B cell (primary cell): ENCODE results near the gene CRNKL1. TPM values are rescaled to one million over a fixed set of nuclear protein-coding genes. Genes with fewer than 3 reads are reported as not detected.

ENCODE experiments used
- ATAC-seq: fragments of 200-7000 bp; cut with Tn5 transposase; one replicate; pipeline ENCODE4 v1.10.0; 2021; ENCODE audit warnings: low read depth, mild to moderate bottlenecking, moderate number of reproducible peaks, moderate library complexity
- CTCF ChIA-PET: fragments of 350-600 bp; sonication (Branson Sonifier 250); formaldehyde crosslinking; loops from one replicate; lab custom pipeline; 2021; ENCODE audit warnings: antibody characterized with exemption, inconsistent platforms; lab: Charles Lee
- POLR2A ChIA-PET: fragments of 350-600 bp; sonication (Branson Sonifier 250); formaldehyde crosslinking; loops from one replicate; lab custom pipeline; 2021; ENCODE audit warnings: antibody characterized with exemption; lab: Charles Lee
- DNase-seq: peaks from one replicate; pipeline ENCODE4 v3.0.0; 2013
- H2AFZ ChIP-seq: 2 replicates; pipeline ENCODE4 v1.6.1; 2012; ENCODE audit warnings: mild to moderate bottlenecking, low read depth, low read length; ENCODE audit not compliant: insufficient read depth, poor library complexity, severe bottlenecking
- H3K27ac ChIP-seq, 2 donors: 1 replicate in 1 of 2; 2 replicates in 1 of 2; pipeline ENCODE4 v1.5.1; 2012 to 2013; ENCODE audit warnings: low read length in 2 of 2, mild to moderate bottlenecking in 2 of 2, moderate library complexity in 1 of 2
- H3K27me3 ChIP-seq, 4 experiments: fragments of 200-600 bp in 1 of 4; sonication (generic) in 1 of 4; replicated peaks in 1 of 4; 1 replicate in 2 of 4; 2 replicates in 2 of 4; pipeline versions ENCODE4 v1.6.1 to v1.7.0; 2013 to 2016; ENCODE audit warnings: low read length in 3 of 4, mild to moderate bottlenecking in 2 of 4, mixed read lengths in 1 of 4, moderate library complexity in 1 of 4; ENCODE audit not compliant: insufficient read depth in 4 of 4, control insufficient read depth in 3 of 4; ENCODE audit errors: control extremely low read depth in 1 of 4
- H3K36me3 ChIP-seq, 2 experiments: replicated peaks in 1 of 2; 1 replicate in 1 of 2; 2 replicates in 1 of 2; pipeline versions ENCODE4 v1.6.1 to v1.7.1; 2013; ENCODE audit warnings: low read length in 1 of 2; ENCODE audit not compliant: insufficient read depth in 2 of 2, control insufficient read depth in 1 of 2; ENCODE audit errors: control extremely low read depth in 1 of 2, extremely low read depth in 1 of 2
- H3K4me1 ChIP-seq, 2 donors: fragments of 200-600 bp in 1 of 2; sonication (generic) in 1 of 2; 1 replicate in 1 of 2; 2 replicates in 1 of 2; pipeline versions ENCODE4 v1.5.1 to v1.6.1; 2013 to 2017; ENCODE audit warnings: low read length in 2 of 2; ENCODE audit not compliant: control insufficient read depth in 2 of 2, insufficient read depth in 2 of 2
- H3K4me2 ChIP-seq: replicated peaks from 2 replicates; pipeline ENCODE3; 2012; ENCODE audit warnings: mild to moderate bottlenecking, low read depth, low read length; ENCODE audit not compliant: poor library complexity, severe bottlenecking
- H3K4me3 ChIP-seq, 5 experiments: fragments of 200-600 bp in 1 of 5; sonication (generic) in 1 of 5; 1 replicate in 3 of 5; 2 replicates in 2 of 5; pipeline versions ENCODE4 v1.5.1 to v1.7.0; 2011 to 2016; ENCODE audit warnings: low read length in 4 of 5, mild to moderate bottlenecking in 4 of 5, low read depth in 2 of 5, control low read depth in 1 of 5, moderate library complexity in 1 of 5; ENCODE audit not compliant: insufficient read depth in 1 of 5; ENCODE audit errors: control extremely low read depth in 1 of 5, extremely low read depth in 1 of 5
- H3K79me2 ChIP-seq: fragments of 200-600 bp; sonication (generic); one replicate; pipeline ENCODE4 v1.6.0; 2016; ENCODE audit warnings: low read length; ENCODE audit not compliant: control insufficient read depth, insufficient read depth
- H3K9ac ChIP-seq: fragments of 200-600 bp; sonication (generic); 2 replicates; pipeline ENCODE4 v1.6.1; 2017; ENCODE audit warnings: mild to moderate bottlenecking, low read length, moderate library complexity
- H3K9me3 ChIP-seq, 3 donors: one replicate each; pipeline versions ENCODE4 v1.6.1 to v1.7.1; 2013; ENCODE audit warnings: low read length in 2 of 3; ENCODE audit not compliant: control insufficient read depth in 2 of 3, insufficient read depth in 1 of 3; ENCODE audit errors: control extremely low read depth in 1 of 3
- H4K20me1 ChIP-seq: 2 replicates; pipeline ENCODE4 v1.6.0; 2012; ENCODE audit warnings: mild to moderate bottlenecking, low read length; ENCODE audit not compliant: insufficient read depth, control insufficient read depth, poor library complexity, severe bottlenecking
- H3K27ac Mint-ChIP-seq: one replicate; pipeline ENCODE4 v1.8.0; 2021; ENCODE audit warnings: mixed read lengths
- H3K27me3 Mint-ChIP-seq: one replicate; pipeline ENCODE4 v1.8.0; 2021; ENCODE audit warnings: mixed read lengths
- H3K4me1 Mint-ChIP-seq: one replicate; pipeline ENCODE4 v1.8.0; 2021; ENCODE audit warnings: mixed read lengths
- H3K4me3 Mint-ChIP-seq: one replicate; pipeline ENCODE4 v1.8.0; 2021; ENCODE audit warnings: mixed read lengths
- H3K9me3 Mint-ChIP-seq: one replicate; pipeline ENCODE4 v1.8.0; 2022; ENCODE audit warnings: mixed read lengths; ENCODE audit not compliant: insufficient read depth
- EZH2 ChIP-seq: IDR thresholded peaks from 2 replicates; pipeline ENCODE4 v1.6.1; 2012; ENCODE audit warnings: borderline replicate concordance, low read depth, mild to moderate bottlenecking, moderate library complexity, low read length; ENCODE audit not compliant: insufficient read depth, poor library complexity, severe bottlenecking
- WGBS: methylation state at CpG from one replicate; pipeline ENCODE4 v1.1.5; 2013; ENCODE audit warnings: missing lambda C conversion rate; ENCODE audit not compliant: insufficient coverage; 5-methylcytosine and 5-hydroxymethylcytosine counted together
- intact Hi-C: fragments of 100-400 bp; cut with micrococcal nuclease; formaldehyde crosslinking; loops from one replicate; pipeline ENCODE4 v1.10.0; 2022
- polyA plus RNA-seq: library from polyadenylated mRNA; depleted of rRNA; stranded (reverse); fragments of >200 nt; gene quantifications from 2 replicates; pipeline ENCODE4 v1.2.3, GENCODE V29; 2012
- total RNA-seq, 2 donors: library from RNA; stranded (reverse); fragments of 120-200 nt in 1 of 2; gene quantifications; 1 replicate in 1 of 2; 2 replicates in 1 of 2; pipeline versions ENCODE4 v1.2.3 to v1.2.4, GENCODE V29; 2013 to 2022
- TF ChIP-seq, protein P1 (sequence below): fragments of 200-600 bp; IDR thresholded peaks from one replicate; pipeline ENCODE4 v1.8.0; 2022; ENCODE audit warnings: antibody characterized with exemption, mild to moderate bottlenecking

CRNKL1 gene
- total and polyA plus RNA-seq, 2 donors (not counting 1 experiment from before 2014, with no cell fraction given), result 3.9 to 25.5 TPM

DNA sequence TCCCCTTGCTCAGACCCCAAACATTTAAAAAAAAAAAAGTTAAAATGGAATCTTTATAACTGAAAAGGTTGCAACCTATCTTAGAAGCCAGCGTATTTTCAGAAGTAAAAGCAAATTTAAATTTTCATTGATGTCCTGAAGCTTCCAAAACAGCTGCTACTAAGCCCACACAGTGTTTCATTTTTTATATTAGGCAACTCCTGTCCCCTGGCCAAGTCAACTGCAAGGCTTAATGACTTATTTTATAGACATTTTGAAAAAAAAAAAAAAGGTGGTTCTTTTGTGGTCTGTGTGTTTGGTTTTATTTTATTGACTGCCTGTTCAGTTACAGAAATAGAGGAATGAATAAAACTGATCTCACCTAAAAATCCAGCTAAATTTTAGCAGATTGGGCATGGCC is 13.1 kb upstream of the CRNKL1 start:
- Histone ChIP-seq H3K79me2 (no peaks in the 10 kb centered on the region), H2AFZ (no peak overlapping the region), H3K4me3 (no peak overlapping the region), H4K20me1 (no peaks in the 10 kb centered on the region), H3K27me3 (peaks cover 0 to 7% (median 3%) of the 10 kb centered on the region in 4 experiments), H3K9me3 (no peaks in the 10 kb centered on the region), H3K27ac (no peak overlapping the region), H3K4me1 (no peaks in the 10 kb centered on the region), H3K36me3 (no peaks in the 10 kb centered on the region), H3K4me2 (no peak overlapping the region), H3K9ac (no peak overlapping the region)
- Mint-ChIP-seq H3K27ac (no peak overlapping the region), H3K27me3 (peaks cover 24% of the 10 kb centered on the region), H3K4me3 (no peak overlapping the region), H3K9me3 (no peaks in the 10 kb centered on the region), H3K4me1 (no peaks in the 10 kb centered on the region)
- ATAC-seq, result no peak
- intact Hi-C loops, result no loop called here
- ChIA-PET CTCF (no interaction called here), POLR2A (no interaction called here)
- DNase-seq, result no peak
- TF ChIP-seq, protein P1, sequence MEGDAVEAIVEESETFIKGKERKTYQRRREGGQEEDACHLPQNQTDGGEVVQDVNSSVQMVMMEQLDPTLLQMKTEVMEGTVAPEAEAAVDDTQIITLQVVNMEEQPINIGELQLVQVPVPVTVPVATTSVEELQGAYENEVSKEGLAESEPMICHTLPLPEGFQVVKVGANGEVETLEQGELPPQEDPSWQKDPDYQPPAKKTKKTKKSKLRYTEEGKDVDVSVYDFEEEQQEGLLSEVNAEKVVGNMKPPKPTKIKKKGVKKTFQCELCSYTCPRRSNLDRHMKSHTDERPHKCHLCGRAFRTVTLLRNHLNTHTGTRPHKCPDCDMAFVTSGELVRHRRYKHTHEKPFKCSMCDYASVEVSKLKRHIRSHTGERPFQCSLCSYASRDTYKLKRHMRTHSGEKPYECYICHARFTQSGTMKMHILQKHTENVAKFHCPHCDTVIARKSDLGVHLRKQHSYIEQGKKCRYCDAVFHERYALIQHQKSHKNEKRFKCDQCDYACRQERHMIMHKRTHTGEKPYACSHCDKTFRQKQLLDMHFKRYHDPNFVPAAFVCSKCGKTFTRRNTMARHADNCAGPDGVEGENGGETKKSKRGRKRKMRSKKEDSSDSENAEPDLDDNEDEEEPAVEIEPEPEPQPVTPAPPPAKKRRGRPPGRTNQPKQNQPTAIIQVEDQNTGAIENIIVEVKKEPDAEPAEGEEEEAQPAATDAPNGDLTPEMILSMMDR, result no peak
- TF ChIP-seq EZH2, result no peak
- WGBS, result no CpG with 5 or more reads among the region's 1 CpG

DNA sequence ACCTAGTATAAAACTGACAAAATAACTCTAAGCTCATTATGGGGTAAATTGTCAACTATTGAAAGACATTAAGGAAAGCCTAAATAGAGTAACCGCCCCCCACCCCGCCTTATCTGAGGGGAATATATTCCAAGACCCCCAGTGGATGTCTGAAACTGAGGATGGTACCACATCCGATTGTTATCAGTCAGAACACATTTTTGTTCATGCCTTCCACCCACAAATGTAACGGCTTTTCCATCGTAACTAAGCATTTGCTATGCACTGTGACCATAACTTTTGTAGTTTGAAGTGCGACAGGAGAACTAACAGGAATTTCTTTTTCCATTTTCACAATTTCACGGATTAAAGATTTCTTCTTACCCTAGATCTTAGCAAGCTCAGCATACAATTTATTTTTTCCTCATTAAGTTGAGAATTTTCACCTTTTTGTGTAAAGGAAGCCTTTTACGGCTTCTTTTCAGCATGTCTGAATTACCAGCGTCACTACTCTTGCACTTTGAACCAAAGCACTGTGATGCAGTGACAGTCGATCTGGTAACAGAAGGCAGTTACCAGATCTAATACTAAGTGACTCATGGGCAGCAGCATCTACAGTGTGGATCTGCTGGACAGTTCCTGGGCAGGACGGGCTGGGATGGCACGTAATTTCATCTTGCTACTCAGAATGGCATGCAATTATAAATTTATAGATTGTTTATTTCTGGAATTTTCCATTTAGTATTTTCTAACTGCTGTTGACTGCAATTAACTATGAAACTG is 11.9 kb upstream of the CRNKL1 start:
- intact Hi-C loops, result no loop called here
- Histone ChIP-seq H3K4me1 (no peaks in the 10 kb centered on the region), H3K4me3 (no peak overlapping the region), H4K20me1 (no peaks in the 10 kb centered on the region), H3K36me3 (no peaks in the 10 kb centered on the region), H3K9ac (no peak overlapping the region), H3K27ac (no peak overlapping the region), H3K4me2 (no peak overlapping the region), H2AFZ (no peak overlapping the region), H3K9me3 (no peaks in the 10 kb centered on the region), H3K27me3 (peaks cover 0 to 7% (median 3%) of the 10 kb centered on the region in 4 experiments), H3K79me2 (no peaks in the 10 kb centered on the region)
- TF ChIP-seq EZH2, result no peak
- TF ChIP-seq, protein P1, result no peak
- no peak overlapping the region for H3K27ac Mint-ChIP-seq
- no peak for DNase-seq
- no peaks in the 10 kb centered on the region for H3K4me1 Mint-ChIP-seq
- 84% methylated on average over 2 of the region's 12 CpGs for WGBS
- no peaks in the 10 kb centered on the region for H3K9me3 Mint-ChIP-seq
- H3K27me3 Mint-ChIP-seq, result peaks cover 24% of the 10 kb centered on the region
- ATAC-seq, result no peak
- CTCF ChIA-PET, result no interaction called here
- H3K4me3 Mint-ChIP-seq, result no peak overlapping the region
- POLR2A ChIA-PET, result no interaction called here
